ENCODE data around the gene MARK2.

MARK2 gene

DNA sequence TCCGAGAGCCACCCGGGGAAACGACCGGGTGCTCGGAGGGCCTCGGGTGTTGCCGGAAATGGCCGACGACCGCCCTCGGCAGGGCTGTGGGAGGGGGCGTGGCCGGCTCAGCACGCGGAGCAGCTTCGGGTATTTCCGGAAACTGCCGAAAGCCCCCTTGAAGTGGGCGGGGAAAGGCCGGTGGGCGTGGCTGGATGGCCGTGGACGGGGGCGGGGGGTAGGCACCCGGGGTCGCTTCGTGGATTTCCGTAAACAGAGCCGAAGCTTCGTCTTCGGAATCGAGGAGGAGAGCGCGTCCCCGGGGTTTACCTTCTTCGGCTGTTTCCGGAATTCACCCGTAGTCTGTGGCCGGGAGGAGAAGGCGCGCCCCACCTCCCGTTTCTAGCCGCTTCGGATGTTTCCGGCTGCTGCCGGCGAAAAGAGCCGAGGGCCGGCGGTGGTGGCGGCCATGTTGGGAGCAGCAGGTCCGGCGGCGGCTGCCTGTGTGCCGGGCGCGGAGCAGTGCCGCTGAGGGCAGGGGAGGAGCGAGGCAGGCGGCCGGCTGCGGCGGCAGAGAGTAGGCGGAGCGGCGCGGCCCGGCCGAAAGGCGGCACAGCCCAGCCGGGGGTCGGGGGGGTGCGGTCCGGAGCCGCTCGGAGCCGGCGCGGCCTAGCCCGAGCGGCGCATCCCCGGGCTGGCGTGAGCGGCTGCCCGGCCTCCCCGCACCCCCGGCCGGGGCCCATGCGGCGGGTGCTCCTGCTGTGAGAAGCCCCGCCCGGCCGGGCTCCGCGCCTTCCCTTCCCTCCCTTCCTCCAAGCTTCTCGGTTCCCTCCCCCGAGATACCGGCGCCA lies at the start of gene MARK2:
MARK2 (plus strand) TSS at position 433 of the 830 bp plus-strand sequence; CDS start at position 830, 397 bp downstream.
- peaks cover 25% of the 10 kb centered on the region for H3K4me1 ChIP-seq (ENCODE audit: insufficient read depth, insufficient read length)
- peaks cover 11% of the 10 kb centered on the region for H3K36me3 ChIP-seq (ENCODE audit: insufficient read depth, insufficient read length, low read length)
- TF ChIP-seq SUZ12 (IDR thresholded peaks at IDR 0.05; ENCODE audit: extremely low read depth, insufficient read depth, insufficient read length), result no peak
- no peak for TF ChIP-seq ZNF274 (IDR thresholded peaks at IDR 0.05; ENCODE audit: low read depth, low read length)
- TF ChIP-seq YY1 (IDR thresholded peaks at IDR 0.05; ENCODE audit: insufficient read depth, insufficient read length), result peak; percentile 56
- H3K9ac ChIP-seq (ENCODE audit: insufficient read length, low read depth), result peak within 1 kb of the TSS; percentile 96
- DNase-seq (ENCODE audit: low read depth, low spot score), result peak; percentile 98
- peak within 1 kb of the TSS; percentile 92 for H3K4me3 ChIP-seq (ENCODE audit: insufficient read length, low read depth)
- no peaks in the 10 kb centered on the region for H3K9me3 ChIP-seq (ENCODE audit: insufficient read depth, low read length)
- H3K27me3 ChIP-seq (ENCODE audit: insufficient read depth, insufficient read length), result no peaks in the 10 kb centered on the region

GRCh38 chr11:63791495-63792167 lies 47.3 kb upstream of the MARK2 start:
- DNase-seq (ENCODE audit: low read depth, low spot score), result no peak
- Histone ChIP-seq H3K27me3 (ENCODE audit: insufficient read depth, insufficient read length) (no peaks in the 10 kb centered on the region), H3K4me3 (ENCODE audit: insufficient read length, low read depth) (no peak overlapping the region), H3K9me3 (ENCODE audit: insufficient read depth, low read length) (peaks cover 22% of the 10 kb centered on the region), H3K4me1 (ENCODE audit: insufficient read depth, insufficient read length) (no peaks in the 10 kb centered on the region), H3K9ac (ENCODE audit: insufficient read length, low read depth) (no peak overlapping the region), H3K36me3 (ENCODE audit: insufficient read depth, insufficient read length, low read length) (no peaks in the 10 kb centered on the region)
- TF ChIP-seq SUZ12 (IDR thresholded peaks at IDR 0.05; ENCODE audit: extremely low read depth, insufficient read depth, insufficient read length), result no peak
- no peak for TF ChIP-seq YY1 (IDR thresholded peaks at IDR 0.05; ENCODE audit: insufficient read depth, insufficient read length)

GRCh38 chr11:63793161-63793560 lies 45.7 kb upstream of the MARK2 start:
- no peaks in the 10 kb centered on the region for H3K36me3 ChIP-seq (ENCODE audit: insufficient read depth, insufficient read length, low read length)
- peaks cover 22% of the 10 kb centered on the region for H3K9me3 ChIP-seq (ENCODE audit: insufficient read depth, low read length)
- no peak for TF ChIP-seq ZNF274 (IDR thresholded peaks at IDR 0.05; ENCODE audit: low read depth, low read length)
- no peak for TF ChIP-seq YY1 (IDR thresholded peaks at IDR 0.05; ENCODE audit: insufficient read depth, insufficient read length)
- TF ChIP-seq SUZ12 (IDR thresholded peaks at IDR 0.05; ENCODE audit: extremely low read depth, insufficient read depth, insufficient read length), result no peak
- H3K4me1 ChIP-seq (ENCODE audit: insufficient read depth, insufficient read length), result no peaks in the 10 kb centered on the region
- H3K27me3 ChIP-seq (ENCODE audit: insufficient read depth, insufficient read length), result no peaks in the 10 kb centered on the region
- no peak overlapping the region for H3K4me3 ChIP-seq (ENCODE audit: insufficient read length, low read depth)
- H3K9ac ChIP-seq (ENCODE audit: insufficient read length, low read depth), result no peak overlapping the region
- DNase-seq (ENCODE audit: low read depth, low spot score), result no peak

DNA sequence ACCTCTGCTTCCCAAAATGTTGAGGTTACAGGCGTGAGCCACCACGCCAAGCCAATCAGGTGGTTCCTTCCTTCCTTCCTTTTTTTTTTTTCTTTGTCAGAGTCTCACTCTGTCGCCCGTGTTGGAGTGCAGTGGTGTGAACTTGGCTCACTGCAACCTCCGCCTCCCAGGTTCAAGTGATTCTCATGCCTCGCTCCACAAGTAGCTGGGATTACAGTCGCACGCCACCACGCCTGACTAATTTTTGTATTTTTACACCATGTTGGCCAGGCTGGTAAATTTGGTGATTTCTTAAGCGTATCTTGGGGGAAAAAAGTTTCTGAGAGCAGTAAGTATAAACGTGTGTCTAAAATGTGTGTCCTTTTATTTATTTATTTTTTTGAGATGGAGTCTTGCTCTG lies 43.8 kb upstream of the MARK2 start:
- DNase-seq (ENCODE audit: low read depth, low spot score), result no peak
- H3K27me3 ChIP-seq (ENCODE audit: insufficient read depth, insufficient read length), result no peaks in the 10 kb centered on the region

GRCh38 chr11:63800921-63801320 lies 38.0 kb upstream of the MARK2 start:
- TF ChIP-seq YY1 (IDR thresholded peaks at IDR 0.05; ENCODE audit: insufficient read depth, insufficient read length) (no peak), SUZ12 (IDR thresholded peaks at IDR 0.05; ENCODE audit: extremely low read depth, insufficient read depth, insufficient read length) (no peak), ZNF274 (IDR thresholded peaks at IDR 0.05; ENCODE audit: low read depth, low read length) (no peak)
- no peak overlapping the region for H3K4me3 ChIP-seq (ENCODE audit: insufficient read length, low read depth)
- no peaks in the 10 kb centered on the region for H3K27me3 ChIP-seq (ENCODE audit: insufficient read depth, insufficient read length)

More for the DNA sequence above, 43.8 kb upstream of the MARK2 start:
- TF ChIP-seq YY1 (IDR thresholded peaks at IDR 0.05; ENCODE audit: insufficient read depth, insufficient read length), result no peak
- no peak for TF ChIP-seq SUZ12 (IDR thresholded peaks at IDR 0.05; ENCODE audit: extremely low read depth, insufficient read depth, insufficient read length)
- TF ChIP-seq ZNF274 (IDR thresholded peaks at IDR 0.05; ENCODE audit: low read depth, low read length), result no peak
- H3K4me1 ChIP-seq (ENCODE audit: insufficient read depth, insufficient read length), result no peaks in the 10 kb centered on the region
- no peak overlapping the region for H3K9ac ChIP-seq (ENCODE audit: insufficient read length, low read depth)
- H3K4me3 ChIP-seq (ENCODE audit: insufficient read length, low read depth), result no peak overlapping the region
- H3K36me3 ChIP-seq (ENCODE audit: insufficient read depth, insufficient read length, low read length), result no peaks in the 10 kb centered on the region
- peaks cover 22% of the 10 kb centered on the region for H3K9me3 ChIP-seq (ENCODE audit: insufficient read depth, low read length)

DNA sequence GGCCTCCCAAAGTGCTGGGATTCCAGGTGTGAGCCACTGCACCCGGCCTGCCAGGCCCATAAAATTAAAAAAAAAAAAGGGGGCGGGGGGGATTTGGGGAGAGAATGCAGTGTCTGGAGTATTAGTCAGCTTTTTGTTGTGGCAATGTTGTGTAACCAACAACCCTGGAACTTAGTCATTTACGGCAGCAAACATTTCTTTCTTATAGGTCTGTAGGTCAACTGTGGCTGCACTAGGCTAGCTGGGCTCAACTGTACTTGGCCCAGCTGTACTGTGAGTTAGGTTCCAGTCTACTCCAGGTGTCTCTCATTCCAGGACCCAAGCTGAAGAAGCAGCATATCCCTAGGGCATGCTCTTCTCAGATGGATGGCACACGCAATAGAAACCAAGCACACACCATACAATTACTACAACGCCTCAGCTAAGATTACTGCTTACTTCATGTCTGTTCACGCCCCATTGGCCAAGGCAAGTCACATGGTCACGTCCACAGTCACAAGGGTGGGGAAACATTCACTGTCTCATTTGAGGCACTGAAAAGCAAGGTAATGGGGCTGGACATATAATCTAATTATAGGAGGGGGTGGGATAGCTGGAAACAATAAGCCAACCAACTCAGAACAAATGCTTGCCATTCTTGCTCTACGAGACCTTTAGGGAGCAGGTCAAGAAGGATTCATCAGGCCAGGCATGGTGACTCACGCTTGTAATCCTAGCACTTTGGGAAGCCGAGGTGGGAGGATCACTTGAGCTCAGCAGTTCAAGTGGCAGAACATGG lies 36.1 kb upstream of the MARK2 start:
- TF ChIP-seq ZNF274 (IDR thresholded peaks at IDR 0.05; ENCODE audit: low read depth, low read length), result no peak
- TF ChIP-seq YY1 (IDR thresholded peaks at IDR 0.05; ENCODE audit: insufficient read depth, insufficient read length), result no peak
- no peak for TF ChIP-seq SUZ12 (IDR thresholded peaks at IDR 0.05; ENCODE audit: extremely low read depth, insufficient read depth, insufficient read length)
- H3K4me1 ChIP-seq (ENCODE audit: insufficient read depth, insufficient read length), result peaks cover 5% of the 10 kb centered on the region
- no peak overlapping the region for H3K9ac ChIP-seq (ENCODE audit: insufficient read length, low read depth)
- no peaks in the 10 kb centered on the region for H3K36me3 ChIP-seq (ENCODE audit: insufficient read depth, insufficient read length, low read length)
- no peaks in the 10 kb centered on the region for H3K27me3 ChIP-seq (ENCODE audit: insufficient read depth, insufficient read length)
- DNase-seq (ENCODE audit: low read depth, low spot score), result no peak
- H3K4me3 ChIP-seq (ENCODE audit: insufficient read length, low read depth), result no peak overlapping the region
- H3K9me3 ChIP-seq (ENCODE audit: insufficient read depth, low read length), result no peaks in the 10 kb centered on the region

More at GRCh38 chr11:63800921-63801320, 38.0 kb upstream of the MARK2 start:
- no peak overlapping the region for H3K9ac ChIP-seq (ENCODE audit: insufficient read length, low read depth)
- H3K4me1 ChIP-seq (ENCODE audit: insufficient read depth, insufficient read length), result peaks cover under 1% of the 10 kb centered on the region
- no peaks in the 10 kb centered on the region for H3K9me3 ChIP-seq (ENCODE audit: insufficient read depth, low read length)
- no peak for DNase-seq (ENCODE audit: low read depth, low spot score)
- no peaks in the 10 kb centered on the region for H3K36me3 ChIP-seq (ENCODE audit: insufficient read depth, insufficient read length, low read length)

Measured in NT2/D1 (cell line).